Osteoblast (primary cell): ENCODE results near the gene LGALS8. TPM values are rescaled to one million over a fixed set of nuclear protein-coding genes. Genes with fewer than 3 reads are reported as not detected.

ENCODE experiments used
- DNase-seq: peaks from one replicate; pipeline ENCODE4 v3.0.0; 2011; ENCODE audit warnings: low spot score, mixed read lengths; ENCODE audit not compliant: insufficient read length; ENCODE audit errors: missing footprints
- H2AFZ ChIP-seq: 2 replicates; pipeline ENCODE4 v1.6.0; 2011; ENCODE audit warnings: mild to moderate bottlenecking, low read length
- H3K27ac ChIP-seq: 2 replicates; pipeline ENCODE4 v1.5.1; 2011; ENCODE audit warnings: mild to moderate bottlenecking, low read depth, low read length, moderate library complexity
- H3K27me3 ChIP-seq: 2 replicates; pipeline ENCODE4 v1.6.0; 2012; ENCODE audit warnings: mild to moderate bottlenecking, control low read depth, inconsistent platforms, low read length, moderate library complexity; ENCODE audit not compliant: insufficient read depth
- H3K36me3 ChIP-seq: 2 replicates; pipeline ENCODE4 v1.5.1; 2011; ENCODE audit warnings: mild to moderate bottlenecking, low read length, control low read depth, moderate library complexity; ENCODE audit not compliant: insufficient read depth
- H3K4me1 ChIP-seq: 2 replicates; pipeline ENCODE4 v1.5.1; 2011; ENCODE audit warnings: mild to moderate bottlenecking, low read length, control low read depth, moderate library complexity; ENCODE audit not compliant: insufficient read depth
- H3K4me2 ChIP-seq: 2 replicates; pipeline ENCODE4 v1.6.0; 2011; ENCODE audit warnings: mild to moderate bottlenecking, low read length; ENCODE audit not compliant: insufficient read depth
- H3K4me3 ChIP-seq: fragments of 200-600 bp; sonication (generic); 3 replicates; pipeline ENCODE4 v1.5.1; 2012; ENCODE audit warnings: mild to moderate bottlenecking, low read length, inconsistent platforms; ENCODE audit not compliant: insufficient read depth
- H3K79me2 ChIP-seq: 2 replicates; pipeline ENCODE4 v1.6.0; 2012; ENCODE audit warnings: mild to moderate bottlenecking, low read length, control low read depth, inconsistent platforms; ENCODE audit not compliant: insufficient read depth
- H3K9me3 ChIP-seq: 2 replicates; pipeline ENCODE4 v1.5.1; 2011; ENCODE audit warnings: low read depth, low read length, control low read depth
- H4K20me1 ChIP-seq: 2 replicates; pipeline ENCODE4 v1.6.0; 2012; ENCODE audit warnings: mild to moderate bottlenecking, low read length, control low read depth; ENCODE audit not compliant: insufficient read depth
- total RNA-seq: library from RNA; depleted of rRNA; stranded (reverse); fragments of >200 nt; gene quantifications from 2 replicates; pipeline ENCODE4 v1.2.3, GENCODE V29; 2012
- TF ChIP-seq, protein P1 (sequence below): IDR thresholded peaks from 2 replicates; pipeline ENCODE4 v1.5.1; 2011; ENCODE audit warnings: mild to moderate bottlenecking, low read depth, low read length, moderate library complexity; ENCODE audit errors: extremely low read depth

LGALS8 gene
- total RNA-seq, 1 donor, result 79.6 TPM

DNA sequence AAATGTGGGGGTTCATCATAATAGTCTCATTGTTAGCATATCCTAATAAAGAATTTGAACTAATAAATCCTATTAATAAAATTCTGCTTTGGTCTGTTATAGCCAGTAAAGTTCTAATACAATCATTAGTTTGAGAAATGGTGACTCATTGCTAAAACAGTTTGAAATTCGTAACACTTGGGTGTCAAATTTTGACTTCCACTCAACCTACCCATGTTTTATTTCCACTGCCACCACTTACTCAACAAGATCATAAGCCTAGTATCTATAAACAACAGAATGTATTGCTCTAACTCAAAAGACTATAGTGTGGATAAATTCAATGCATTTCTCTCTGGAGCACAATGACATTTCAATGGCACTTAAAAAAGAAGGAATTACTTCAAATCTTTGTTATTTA lies 29.1 kb downstream of the LGALS8 start:
- Histone ChIP-seq H3K4me3 (no peak overlapping the region), H3K27me3 (no peaks in the 10 kb centered on the region), H4K20me1 (no peaks in the 10 kb centered on the region), H3K27ac (no peak overlapping the region), H3K9me3 (no peaks in the 10 kb centered on the region), H2AFZ (no peak overlapping the region), H3K4me1 (no peaks in the 10 kb centered on the region), H3K4me2 (no peak overlapping the region), H3K36me3 (peaks cover 93% of the 10 kb centered on the region), H3K79me2 (no peaks in the 10 kb centered on the region)
- no peak for DNase-seq
- TF ChIP-seq, protein P1, sequence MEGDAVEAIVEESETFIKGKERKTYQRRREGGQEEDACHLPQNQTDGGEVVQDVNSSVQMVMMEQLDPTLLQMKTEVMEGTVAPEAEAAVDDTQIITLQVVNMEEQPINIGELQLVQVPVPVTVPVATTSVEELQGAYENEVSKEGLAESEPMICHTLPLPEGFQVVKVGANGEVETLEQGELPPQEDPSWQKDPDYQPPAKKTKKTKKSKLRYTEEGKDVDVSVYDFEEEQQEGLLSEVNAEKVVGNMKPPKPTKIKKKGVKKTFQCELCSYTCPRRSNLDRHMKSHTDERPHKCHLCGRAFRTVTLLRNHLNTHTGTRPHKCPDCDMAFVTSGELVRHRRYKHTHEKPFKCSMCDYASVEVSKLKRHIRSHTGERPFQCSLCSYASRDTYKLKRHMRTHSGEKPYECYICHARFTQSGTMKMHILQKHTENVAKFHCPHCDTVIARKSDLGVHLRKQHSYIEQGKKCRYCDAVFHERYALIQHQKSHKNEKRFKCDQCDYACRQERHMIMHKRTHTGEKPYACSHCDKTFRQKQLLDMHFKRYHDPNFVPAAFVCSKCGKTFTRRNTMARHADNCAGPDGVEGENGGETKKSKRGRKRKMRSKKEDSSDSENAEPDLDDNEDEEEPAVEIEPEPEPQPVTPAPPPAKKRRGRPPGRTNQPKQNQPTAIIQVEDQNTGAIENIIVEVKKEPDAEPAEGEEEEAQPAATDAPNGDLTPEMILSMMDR, result no peak

DNA sequence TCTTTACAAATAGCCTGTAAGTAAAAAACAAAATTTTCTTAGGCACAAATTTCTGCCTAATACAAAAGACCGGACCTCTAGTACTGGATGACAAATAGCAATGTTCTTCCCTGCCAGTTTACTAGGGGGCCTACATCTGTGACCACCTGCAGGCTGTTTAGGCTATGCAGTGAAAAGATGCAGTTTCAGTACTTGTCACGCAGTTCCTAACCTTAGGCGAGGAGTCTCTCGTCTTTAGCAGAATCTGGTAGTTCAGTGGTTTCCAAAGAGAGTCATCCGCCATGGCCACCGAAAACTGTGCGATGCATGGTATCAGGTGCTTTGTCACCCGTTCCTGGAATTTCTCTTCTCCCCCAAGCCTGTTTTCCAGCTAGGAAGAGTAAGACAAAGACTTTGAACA lies 29.6 kb downstream of the LGALS8 start:
- Histone ChIP-seq H3K4me1 (no peaks in the 10 kb centered on the region), H3K27ac (no peak overlapping the region)

DNA sequence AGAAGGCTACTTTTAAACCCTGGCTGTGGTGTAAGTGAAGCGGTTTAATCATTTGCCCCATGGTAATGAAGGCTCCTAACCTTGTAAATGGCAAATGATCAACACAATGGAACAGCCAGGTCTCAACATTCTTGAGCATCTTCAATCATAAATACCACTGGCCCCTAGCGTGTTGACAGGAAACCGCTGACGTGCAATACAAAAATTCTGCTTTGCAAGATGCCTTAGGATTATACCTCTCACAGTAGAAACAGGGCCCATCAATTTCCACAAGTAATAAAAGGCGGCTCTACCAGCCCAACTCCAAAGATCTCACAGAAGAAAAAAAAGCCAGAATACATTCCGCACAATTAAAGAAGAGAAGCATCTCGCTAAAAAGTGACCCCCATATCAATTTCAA lies 32.8 kb downstream of the LGALS8 start:
- Histone ChIP-seq H3K79me2 (no peaks in the 10 kb centered on the region), H3K27me3 (no peaks in the 10 kb centered on the region), H3K4me1 (no peaks in the 10 kb centered on the region), H3K4me3 (no peak overlapping the region), H4K20me1 (no peaks in the 10 kb centered on the region), H3K27ac (no peak overlapping the region), H3K36me3 (peaks cover 87% of the 10 kb centered on the region), H3K9me3 (no peaks in the 10 kb centered on the region), H2AFZ (no peak overlapping the region), H3K4me2 (no peak overlapping the region)
- TF ChIP-seq, protein P1, result no peak
- DNase-seq, result no peak

More for the DNA sequence above, 29.6 kb downstream of the LGALS8 start:
- Histone ChIP-seq H3K27me3 (no peaks in the 10 kb centered on the region), H3K4me3 (no peak overlapping the region), H3K9me3 (no peaks in the 10 kb centered on the region), H3K36me3 (peaks cover 92% of the 10 kb centered on the region), H2AFZ (no peak overlapping the region), H3K79me2 (no peaks in the 10 kb centered on the region), H3K4me2 (no peak overlapping the region), H4K20me1 (no peaks in the 10 kb centered on the region)
- DNase-seq, result no peak
- TF ChIP-seq, protein P1, result no peak

DNA sequence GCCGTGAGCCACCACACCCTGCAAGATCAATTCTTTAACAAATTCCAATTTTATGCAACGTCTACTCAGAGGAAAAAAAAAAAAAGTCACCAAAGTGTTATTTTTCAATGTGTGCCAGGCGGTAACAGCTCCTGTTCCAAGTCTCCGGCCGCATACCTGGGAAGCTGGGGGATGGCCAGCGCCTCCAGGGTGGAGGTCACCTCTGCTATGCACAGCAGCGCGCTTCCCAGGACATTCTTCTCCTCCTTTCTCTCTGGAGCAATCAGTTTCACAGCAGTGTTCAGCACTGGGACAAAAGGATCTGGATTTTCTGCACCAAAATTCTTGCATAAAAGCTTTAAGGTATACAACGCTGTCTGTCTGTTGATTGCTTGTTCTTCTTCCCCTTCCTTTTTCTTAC lies 34.3 kb downstream of the LGALS8 start:
- H3K9me3 ChIP-seq, result no peaks in the 10 kb centered on the region
- no peak overlapping the region for H3K4me2 ChIP-seq
- no peaks in the 10 kb centered on the region for H4K20me1 ChIP-seq
- H3K4me1 ChIP-seq, result no peaks in the 10 kb centered on the region
- no peaks in the 10 kb centered on the region for H3K79me2 ChIP-seq
- H2AFZ ChIP-seq, result no peak overlapping the region
- H3K4me3 ChIP-seq, result no peak overlapping the region
- TF ChIP-seq, protein P1, result no peak
- H3K36me3 ChIP-seq, result peaks cover 83% of the 10 kb centered on the region
- H3K27ac ChIP-seq, result no peak overlapping the region
- no peak for DNase-seq
- H3K27me3 ChIP-seq, result no peaks in the 10 kb centered on the region
